ENCODE data around the gene TBC1D2B. TPM values are rescaled to one million over a fixed set of nuclear protein-coding genes. Genes with fewer than 3 reads are reported as not detected.
A peak's percentile ranks its signal among the peaks of the same experiment; 100 is the strongest.
"Not testable (repeated sequence)": the region's sequence is repeated elsewhere in the genome, so short reads cannot be mapped to it uniquely, and the experiment has no call there.

Gene TBC1D2B
- total RNA-seq, 1 donor from 2014 or later = 69.8 TPM

GRCh38 chr15:77980098-77980497 is 97.4 kb downstream of the TBC1D2B start:
- intact Hi-C loops (cut with DNase I) = no loop called here
- Histone ChIP-seq H3K36me3 (no peaks in the 10 kb centered on the region), H3K4me1 (no peaks in the 10 kb centered on the region), H3K9me3 (no peaks in the 10 kb centered on the region), H3K27me3 (ENCODE audit: low read depth) (no peaks in the 10 kb centered on the region), H3K27ac (no peak overlapping the region), H3K4me3 (no peak overlapping the region)
- ATAC-seq (no peak), DNase-seq (no peak)
- TF ChIP-seq CTCF (IDR thresholded peaks at IDR 0.05) = no peak

GRCh38 chr15:77979157-77979556 is 98.4 kb downstream of the TBC1D2B start:
- H3K9me3 ChIP-seq; H3K27ac ChIP-seq; H3K4me3 ChIP-seq; intact Hi-C loops (cut with DNase I); H3K36me3 ChIP-seq; ATAC-seq; H3K4me1 ChIP-seq; H3K27me3 ChIP-seq (ENCODE audit: low read depth); DNase-seq: not testable (repeated sequence)

GRCh38 chr15:77978759-77979145 is 98.8 kb downstream of the TBC1D2B start:
- H3K27me3 ChIP-seq (ENCODE audit: low read depth); intact Hi-C loops (cut with DNase I); ATAC-seq: not testable (repeated sequence)

GRCh38 chr15:77977903-77978758 is 99.4 kb downstream of the TBC1D2B start:
- intact Hi-C loops (cut with DNase I); DNase-seq; H3K36me3 ChIP-seq; H3K27ac ChIP-seq; H3K27me3 ChIP-seq (ENCODE audit: low read depth); ATAC-seq; H3K4me3 ChIP-seq; H3K4me1 ChIP-seq; H3K9me3 ChIP-seq: not testable (repeated sequence)

More at GRCh38 chr15:77978759-77979145, 98.8 kb downstream of the TBC1D2B start:
- H3K4me1 ChIP-seq, H3K4me3 ChIP-seq, DNase-seq, H3K36me3 ChIP-seq, H3K27ac ChIP-seq, H3K9me3 ChIP-seq: not testable (repeated sequence)

GRCh38 chr15:77976760-77977525 is 100.6 kb downstream of the TBC1D2B start:
- DNase-seq; ATAC-seq; H3K36me3 ChIP-seq; H3K27me3 ChIP-seq (ENCODE audit: low read depth); H3K4me1 ChIP-seq; H3K9me3 ChIP-seq; intact Hi-C loops (cut with DNase I); H3K27ac ChIP-seq: not testable (repeated sequence)
- H3K4me3 ChIP-seq = peak overlapping the region; percentile 29

- DNase-seq; H3K36me3 ChIP-seq; H3K9me3 ChIP-seq; H3K4me1 ChIP-seq; ATAC-seq; H3K27me3 ChIP-seq (ENCODE audit: low read depth); intact Hi-C loops (cut with DNase I); H3K27ac ChIP-seq: not testable (repeated sequence)
- H3K4me3 ChIP-seq = peak overlapping the region; percentile 8
These were observed 101.4 kb downstream of the TBC1D2B start for GRCh38 chr15:77976095-77976450.

GRCh38 chr15:77975332-77976094 is 102.0 kb downstream of the TBC1D2B start:
- DNase-seq (no peak), ATAC-seq (peak; percentile 23 to 42)
- intact Hi-C loops (cut with DNase I) = no loop called here
- no peaks in the 10 kb centered on the region for H3K27me3 ChIP-seq (ENCODE audit: low read depth)
- H3K9me3 ChIP-seq = no peaks in the 10 kb centered on the region
- H3K36me3 ChIP-seq = no peaks in the 10 kb centered on the region
- TF ChIP-seq CTCF (IDR thresholded peaks at IDR 0.05) = no peak
- peaks cover 7% of the 10 kb centered on the region for H3K4me1 ChIP-seq
- peak overlapping the region; percentile 31 for H3K27ac ChIP-seq
- H3K4me3 ChIP-seq = peak overlapping the region; percentile 8
